Pancreas (tissue), 10 donors: ENCODE measurements around the gene FAIM2. TPM values are rescaled to one million over a fixed set of nuclear protein-coding genes. Genes with fewer than 3 reads are reported as not detected.

Experiments used
- ATAC-seq, 4 donors: fragments of 200-7000 bp; cut with Tn5 transposase; one replicate each; pipeline versions ENCODE4 v1.8.0 to v1.9.1; 2020; ENCODE audit warnings: mild to moderate bottlenecking in 4 of 4, moderate library complexity in 4 of 4
- DNase-seq, 6 donors: peaks; one replicate each; pipeline ENCODE4 v3.0.0-alpha.2; 2020
- FAIRE-seq: peaks from 2 replicates; lab custom pipeline; 2012; peaks lifted over from hg19 to GRCh38; lab: Jason Lieb, UNC
- H3K27ac ChIP-seq, 4 donors: fragments of 200-600 bp; sonication (generic); 1 replicate in 3 of 4; 2 replicates in 1 of 4; pipeline versions ENCODE4 v1.5.0 to v1.8.0; 2020
- H3K27me3 ChIP-seq, 4 donors: fragments of 200-600 bp; one replicate each; pipeline ENCODE4 v1.8.0; 2021
- H3K36me3 ChIP-seq, 3 donors: fragments of 200-600 bp; sonication (generic) in 1 of 3; one replicate each; pipeline versions ENCODE4 v1.5.0 to v1.8.0; 2020 to 2021
- H3K4me1 ChIP-seq, 3 donors: fragments of 200-600 bp; one replicate each; pipeline ENCODE4 v1.8.0; 2021
- H3K4me3 ChIP-seq, 4 donors: fragments of 200-600 bp; sonication (generic) in 2 of 4; one replicate each; pipeline versions ENCODE4 v1.5.0 to v1.8.0; 2020 to 2021
- H3K9me3 ChIP-seq, 4 donors: fragments of 200-600 bp; one replicate each; pipeline ENCODE4 v1.8.0; 2021
- CTCF ChIP-seq, 4 donors: fragments of 200-600 bp; sonication (generic) in 3 of 4; IDR thresholded peaks; one replicate each; pipeline versions ENCODE4 v1.5.0 to v1.8.0; 2021; ENCODE audit warnings: antibody characterized with exemption in 4 of 4
- WGBS, 2 donors: extraction: QIAGEN DNeasy Blood & Tissue Kit; methylation state at CpG; one replicate each; pipeline ENCODE4 v1.1.7; 2013; 5-methylcytosine and 5-hydroxymethylcytosine counted together
- intact Hi-C, 3 donors: fragments of 100-400 bp; cut with DNase I; formaldehyde crosslinking; loops; one replicate each; pipeline versions ENCODE4 v1.11.1 to v1.14.2; 2022
- polyA plus RNA-seq, 2 donors: library from polyadenylated mRNA; stranded (reverse); fragments of 200-250 nt; gene quantifications; one replicate each; pipeline ENCODE4 v1.2.3, GENCODE V29; 2013
- total RNA-seq, 6 donors: library from RNA; stranded (reverse); fragmentation: NEBNext Ultra II Directional in 4 of 6; extraction: Animal tissue kit (Norgen Biotek cat#: 25700) in 4 of 6; gene quantifications; one replicate each; pipeline versions ENCODE4 v1.2.1 to v1.2.4, GENCODE V29; 2021 to 2023
- donor health status: healthy with polysubstance abuse.
- donor health status: DM: no; HTN: no; CAD: no; lungs with moderate emphysema.
- donor health status: DM: no; HTN: no; CAD: no.
- donor health status: control.
- donor health status: control.
- donor health status: Bipolar disorder and iron deficiency.
- donor health status: DM: yes; HTN: yes; CAD: no.
- donor health status: DM: no; HTN: no; CAD: no.
- donor health status: DM: no; HTN: no; CAD: no.
- donor health status: DM: yes; HTN: yes; CAD: no.

Gene FAIM2
- total RNA-seq, result 1 to 10 TPM in 1 of 6 donors, under 1 TPM in 5; 0.14 to 2.1 (median 0.27) TPM
- polyA plus RNA-seq, result 1 to 10 TPM in 1 of 2 donors, under 1 TPM in 1; 0.84 to 1.5 TPM

- no peak for FAIRE-seq
- 11 to 17% methylated on average over 45 to 56 of the region's 56 CpGs for WGBS, 2 donors
- H3K36me3 ChIP-seq, result no peaks in the 10 kb centered on the region
- peak in 1 of 6 donors; percentile 56 for DNase-seq
- no peaks in the 10 kb centered on the region for H3K4me1 ChIP-seq
- no peaks in the 10 kb centered on the region for H3K9me3 ChIP-seq
- H3K27me3 ChIP-seq, result no peaks in the 10 kb centered on the region
- H3K27ac ChIP-seq, result no peak within 1 kb of the TSS
- ATAC-seq, result peak in 3 of 4 donors; percentile 64 to 77 (median 74)
- peak within 1 kb of the TSS in 1 of 4 donors; percentile 26 for H3K4me3 ChIP-seq
- no peak for TF ChIP-seq CTCF (IDR thresholded peaks at IDR 0.05)
- intact Hi-C loops, result no loop called here
These were observed at the start of gene FAIM2 for GRCh38 chr12:49903700-49904423. FAIM2 (minus strand) TSS chr12:49903900; CDS start chr12:49903792, 108 bp downstream.

- H3K27me3 ChIP-seq, result no peaks in the 10 kb centered on the region
- intact Hi-C loops, result no loop called here
- TF ChIP-seq CTCF (IDR thresholded peaks at IDR 0.05), result no peak
- peak in 1 of 4 donors; percentile 14 for ATAC-seq
- H3K4me3 ChIP-seq, result no peak overlapping the region
- WGBS, 2 donors, result 88 to 98% methylated on average over 4 of the region's 4 CpGs
- no peaks in the 10 kb centered on the region for H3K9me3 ChIP-seq
- no peak for FAIRE-seq
- H3K36me3 ChIP-seq, result no peaks in the 10 kb centered on the region
- no peak overlapping the region for H3K27ac ChIP-seq
- H3K4me1 ChIP-seq, result no peaks in the 10 kb centered on the region
- peak in 2 of 6 donors; percentile 25 to 34 for DNase-seq
These were observed 49.5 kb upstream of the FAIM2 start for GRCh38 chr12:49953151-49953550.

GRCh38 chr12:49952391-49953055, 48.8 kb upstream of the FAIM2 start:
- DNase-seq, result peak in 2 of 6 donors; percentile 12 to 29

GRCh38 chr12:49951411-49952240, 47.9 kb upstream of the FAIM2 start:
- 78 to 86% methylated on average over 14 of the region's 14 CpGs for WGBS, 2 donors
- H3K4me1 ChIP-seq, result no peaks in the 10 kb centered on the region
- no peaks in the 10 kb centered on the region for H3K36me3 ChIP-seq
- H3K9me3 ChIP-seq, result no peaks in the 10 kb centered on the region
- no peak overlapping the region for H3K4me3 ChIP-seq
- no peak overlapping the region for H3K27ac ChIP-seq
- no peak for DNase-seq
- ATAC-seq, result no peak
- H3K27me3 ChIP-seq, result no peaks in the 10 kb centered on the region
- intact Hi-C loops, result no loop called here
- no peak for FAIRE-seq
- TF ChIP-seq CTCF (IDR thresholded peaks at IDR 0.05), result no peak

More at GRCh38 chr12:49952391-49953055, 48.8 kb upstream of the FAIM2 start:
- no peaks in the 10 kb centered on the region for H3K36me3 ChIP-seq
- TF ChIP-seq CTCF (IDR thresholded peaks at IDR 0.05), result no peak
- ATAC-seq (peak in 2 of 4 donors; percentile 51 to 60), FAIRE-seq (no peak)
- no peak overlapping the region for H3K4me3 ChIP-seq
- H3K9me3 ChIP-seq, result no peaks in the 10 kb centered on the region
- H3K27ac ChIP-seq, result no peak overlapping the region
- intact Hi-C loops, result no loop called here
- H3K27me3 ChIP-seq, result no peaks in the 10 kb centered on the region
- WGBS, 2 donors, result 11 to 15% methylated on average over 1 of the region's 1 CpG
- no peaks in the 10 kb centered on the region for H3K4me1 ChIP-seq
